GM19463 (cell line): ENCODE results near the gene SP110.
"Not testable (repeated sequence)": the region's sequence is repeated elsewhere in the genome, so short reads cannot be mapped to it uniquely, and the experiment has no call there.

Experiments
- ATAC-seq: cut with Tn5 transposase; IDR thresholded peaks from one replicate; pipeline ENCODE4 v1.9.1; 2021; ENCODE audit warnings: mild to moderate bottlenecking, moderate library complexity; ENCODE audit not compliant: unreplicated experiment

Gene SP110

GRCh38 chr2:230219419-230220331, at the start of gene SP110:
Gene SP110, minus strand, starts transcription at chr2:230219984. Its CDS starts 3,057 bp downstream, at chr2:230216927.
- peak; percentile 85 for ATAC-seq

DNA sequence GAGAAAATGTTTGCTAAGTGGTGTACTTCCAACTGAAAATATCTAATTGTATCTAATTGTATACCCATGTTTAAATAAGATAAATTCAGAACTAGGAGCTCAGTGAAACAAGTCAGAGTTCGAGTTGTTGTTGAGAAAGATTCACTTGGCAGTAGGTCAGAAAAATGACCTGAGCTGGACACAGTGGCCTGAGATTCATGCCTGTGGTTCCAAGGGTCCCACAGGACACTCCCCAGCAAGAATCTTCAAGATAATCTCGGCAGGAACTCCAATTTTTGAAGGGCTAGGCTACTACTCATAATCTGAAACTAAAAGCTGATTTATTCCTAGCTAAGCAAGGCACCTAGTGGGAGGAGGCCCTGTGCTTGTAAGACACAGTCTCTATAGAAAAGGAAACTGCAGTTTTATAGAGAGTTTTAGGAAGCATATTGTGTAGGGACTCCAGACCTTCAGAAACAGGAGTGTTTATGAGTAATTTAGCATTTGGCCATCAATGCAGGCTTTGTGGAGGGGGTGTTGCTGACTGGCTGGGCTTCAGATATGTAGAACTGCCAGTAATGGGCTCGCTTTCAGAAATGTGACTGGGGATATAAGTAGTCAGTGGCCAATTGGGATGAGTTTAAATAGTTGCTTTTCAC, 48.9 kb upstream of the SP110 start:
- ATAC-seq: peak; percentile 65

DNA sequence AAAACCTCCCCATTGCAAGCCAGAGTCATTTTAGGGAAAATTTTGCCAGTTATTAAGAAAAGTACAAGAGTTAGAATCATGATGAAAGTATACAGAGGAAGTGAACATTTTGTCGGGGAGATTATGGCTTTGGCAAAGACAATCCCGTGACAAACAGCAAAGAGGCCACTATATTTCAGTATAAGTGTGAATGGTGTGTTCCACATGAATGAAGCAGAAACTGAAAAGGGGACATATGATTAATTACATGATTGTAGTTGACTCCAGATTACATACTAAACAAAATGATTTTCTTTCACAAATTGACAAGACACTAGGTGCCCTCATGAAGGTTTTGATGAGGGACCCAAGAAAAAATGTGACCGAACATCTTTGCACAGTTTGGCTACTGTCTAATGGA, 47.8 kb upstream of the SP110 start:
- ATAC-seq: peak; percentile 51

DNA sequence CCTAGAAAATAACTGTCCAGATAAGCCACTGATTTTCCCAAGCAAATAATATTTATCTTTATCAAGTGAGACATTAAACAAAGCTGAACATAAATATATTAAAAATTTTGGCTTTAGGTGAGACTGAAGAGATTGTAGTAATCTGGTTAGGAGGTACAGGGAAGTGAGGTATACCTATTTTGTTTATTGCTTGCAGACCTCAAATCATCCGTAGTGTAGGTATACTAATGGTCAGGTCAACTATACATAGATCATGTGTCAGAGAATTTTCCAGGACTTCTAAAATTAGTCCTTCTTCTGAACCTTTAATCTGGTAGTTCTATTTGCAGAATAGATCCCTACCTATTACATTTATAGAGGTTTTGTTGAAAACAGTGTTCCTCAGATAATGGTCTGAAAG, 47.3 kb upstream of the SP110 start:
- ATAC-seq: peak; percentile 4

DNA sequence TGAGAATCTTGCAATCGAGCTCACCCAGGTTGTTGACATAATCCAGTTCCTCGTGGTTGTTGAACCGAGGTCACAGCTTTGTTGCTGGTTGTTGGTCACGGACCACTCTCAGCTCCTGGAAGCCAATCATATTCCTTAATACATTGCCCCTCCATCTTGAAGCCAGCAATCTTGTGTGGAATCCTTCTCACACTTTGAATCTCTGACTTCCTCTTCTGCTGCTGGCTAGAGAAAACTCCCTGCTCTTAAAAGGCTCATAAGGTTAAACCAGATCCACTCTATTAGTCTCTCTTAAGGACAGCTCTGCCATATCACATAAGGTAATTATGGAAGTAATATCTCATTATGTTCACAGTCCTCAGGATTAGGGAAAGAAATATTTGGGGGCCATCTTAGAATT, 46.9 kb upstream of the SP110 start:
- ATAC-seq: no peak

GRCh38 chr2:230264945-230265344, 45.2 kb upstream of the SP110 start:
- not testable (repeated sequence) for ATAC-seq

- ATAC-seq: no peak
These were observed 42.5 kb upstream of the SP110 start for GRCh38 chr2:230262246-230262645.

GRCh38 chr2:230258483-230258882, 38.7 kb upstream of the SP110 start:
- ATAC-seq: no peak

DNA sequence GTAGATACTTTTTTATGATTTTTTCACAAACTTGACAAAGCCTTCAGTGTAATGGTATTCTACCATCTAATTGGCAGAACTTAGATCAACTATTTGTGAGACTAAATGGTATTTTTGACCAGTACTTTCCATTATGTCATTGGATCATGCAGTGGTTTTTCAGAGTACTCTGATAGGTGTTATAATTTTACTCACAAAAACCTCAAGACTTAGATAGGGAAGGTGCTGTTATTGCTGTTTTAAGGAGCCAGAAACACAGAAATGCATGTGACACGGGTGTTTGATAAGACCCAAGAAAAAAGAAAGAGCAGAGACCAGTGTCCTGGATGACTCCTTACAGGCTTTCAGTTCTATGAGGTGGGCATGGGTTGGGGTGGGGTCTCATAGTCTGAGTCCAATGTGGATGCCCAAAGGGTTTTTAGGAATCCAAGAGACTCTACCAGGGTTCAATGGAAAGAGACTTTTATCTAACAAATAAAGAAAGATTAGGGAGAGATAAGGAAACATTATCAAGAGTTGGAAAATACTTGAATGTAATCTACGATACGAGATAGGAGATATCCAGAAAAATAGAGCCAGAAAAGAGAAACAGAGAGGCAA, 37.0 kb upstream of the SP110 start:
- ATAC-seq: no peak

DNA sequence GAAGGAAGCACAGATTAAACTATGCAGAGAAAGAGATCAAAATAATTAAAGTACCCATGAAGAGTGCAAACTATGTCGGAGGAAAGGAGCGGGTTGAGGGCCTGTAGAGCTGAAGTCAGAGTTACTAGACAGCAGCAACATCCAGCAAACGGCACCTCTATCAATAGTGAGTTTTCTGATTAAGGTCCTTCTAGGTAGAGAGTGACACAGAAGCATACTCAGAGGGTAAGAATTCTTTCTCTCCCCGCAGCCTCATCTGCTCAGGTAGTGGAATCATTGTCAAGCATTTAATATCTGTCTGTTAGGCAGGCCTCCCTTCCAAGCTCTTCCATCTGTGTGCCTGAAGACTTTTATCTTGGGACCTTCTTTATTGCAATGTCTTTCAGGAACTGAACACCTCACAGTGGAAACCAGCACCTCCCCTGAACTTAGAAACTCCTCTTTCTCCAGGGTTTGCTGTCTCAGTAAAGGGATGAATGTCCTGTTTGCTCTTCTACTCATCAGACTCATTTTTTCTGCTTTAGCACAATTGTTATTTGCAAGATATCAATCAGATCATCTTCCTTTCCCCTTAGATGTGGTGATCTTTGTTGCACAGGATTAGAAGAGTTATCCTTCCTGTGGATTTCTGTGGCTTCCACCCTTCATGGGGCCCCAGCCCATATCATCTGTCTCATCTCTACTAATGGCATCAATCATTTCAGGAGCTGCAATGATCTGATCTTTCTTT, 34.5 kb upstream of the SP110 start:
- ATAC-seq: no peak

- ATAC-seq: no peak
These were observed 30.4 kb upstream of the SP110 start for GRCh38 chr2:230250231-230250630.

DNA sequence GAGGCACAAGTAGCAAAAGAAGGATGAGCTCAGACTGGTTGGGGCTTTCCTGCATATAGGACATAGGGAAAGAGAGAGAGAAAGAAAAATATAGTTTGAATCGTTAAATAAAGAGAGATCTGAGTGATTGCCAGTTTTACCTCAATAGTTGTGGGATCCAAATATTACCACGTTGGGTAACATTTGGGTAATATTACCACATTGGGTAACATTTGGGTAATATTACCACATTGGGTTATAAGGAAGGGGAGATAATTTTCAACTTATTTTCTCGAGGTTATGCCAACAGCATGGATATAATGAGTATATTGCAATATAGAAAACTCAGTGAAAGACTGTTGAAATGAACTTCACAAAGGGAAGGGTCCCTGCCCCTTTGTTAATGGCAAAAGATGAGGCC, 26.4 kb upstream of the SP110 start:
- no peak for ATAC-seq

DNA sequence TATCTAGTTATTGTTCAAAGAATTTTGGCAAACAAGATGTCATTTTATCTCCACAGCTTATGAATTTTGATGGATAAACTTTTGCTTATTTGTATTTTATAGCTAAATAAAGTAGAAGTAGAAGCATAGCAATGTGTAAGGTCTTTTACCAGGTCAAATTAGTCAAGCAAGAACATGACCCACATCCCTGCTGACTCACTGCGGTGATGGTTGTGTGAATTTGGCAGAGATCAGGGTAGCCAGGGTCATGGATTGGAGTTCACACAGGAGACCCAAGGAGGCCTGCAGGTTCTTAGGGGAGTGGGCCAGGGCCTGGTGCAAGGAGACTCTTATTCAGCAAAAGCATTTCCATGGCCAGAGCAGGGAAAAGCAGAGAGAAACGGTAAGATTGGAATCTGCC, 24.4 kb upstream of the SP110 start:
- no peak for ATAC-seq

- ATAC-seq: peak; percentile 74
These were observed 15.1 kb upstream of the SP110 start for GRCh38 chr2:230234845-230235244.

DNA sequence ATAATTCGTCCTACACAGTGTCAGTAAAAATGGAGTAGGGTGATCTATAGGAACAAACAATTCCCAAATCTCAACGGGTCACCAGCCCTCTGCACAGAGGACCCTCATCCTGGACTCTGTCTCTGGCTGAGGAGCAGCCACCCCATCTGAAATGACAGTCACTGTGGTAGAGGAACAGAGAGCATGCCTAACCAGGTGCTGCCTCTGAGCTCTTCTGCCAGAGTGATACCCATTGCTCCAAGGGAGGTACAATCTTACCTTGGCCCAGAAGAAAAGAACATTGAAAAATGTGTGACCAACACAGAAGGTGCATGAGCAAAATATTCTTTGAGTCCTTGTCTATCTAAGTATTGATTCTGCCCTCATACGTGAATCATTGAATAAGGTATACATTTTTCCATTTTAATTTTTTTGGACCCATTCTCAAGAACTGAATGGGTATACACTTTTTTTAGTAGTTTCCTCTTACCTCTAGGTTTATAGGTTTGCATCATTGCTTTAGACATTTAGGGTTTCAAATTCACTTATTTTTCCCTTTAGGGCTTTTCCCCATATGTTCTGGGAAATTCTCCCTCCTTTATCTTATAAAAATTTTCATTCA, 14.4 kb upstream of the SP110 start:
- ATAC-seq: peak; percentile 58

DNA sequence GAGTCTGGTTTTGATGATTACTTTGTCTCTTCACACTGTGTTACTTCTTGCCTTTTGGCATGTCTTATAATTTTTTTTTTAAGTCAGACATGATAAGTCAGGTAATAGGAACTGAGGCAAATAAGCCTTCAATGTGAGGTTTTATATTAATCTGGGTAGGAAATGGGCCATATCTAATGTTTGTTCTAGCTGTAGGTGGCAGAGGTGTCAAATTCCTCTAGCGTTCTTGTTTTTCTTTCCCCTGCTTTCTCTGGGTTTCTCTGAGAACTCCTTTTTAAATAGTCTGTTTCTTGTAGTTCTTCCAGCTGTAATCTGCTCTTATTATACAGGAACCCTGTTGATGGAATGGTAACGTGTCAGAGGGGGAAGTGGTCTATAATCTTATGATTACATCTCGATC, 11.5 kb upstream of the SP110 start:
- no peak for ATAC-seq

GRCh38 chr2:230230496-230231200, 10.9 kb upstream of the SP110 start:
- no peak for ATAC-seq

- ATAC-seq: no peak
These were observed 10.3 kb upstream of the SP110 start for GRCh38 chr2:230230087-230230486.

DNA sequence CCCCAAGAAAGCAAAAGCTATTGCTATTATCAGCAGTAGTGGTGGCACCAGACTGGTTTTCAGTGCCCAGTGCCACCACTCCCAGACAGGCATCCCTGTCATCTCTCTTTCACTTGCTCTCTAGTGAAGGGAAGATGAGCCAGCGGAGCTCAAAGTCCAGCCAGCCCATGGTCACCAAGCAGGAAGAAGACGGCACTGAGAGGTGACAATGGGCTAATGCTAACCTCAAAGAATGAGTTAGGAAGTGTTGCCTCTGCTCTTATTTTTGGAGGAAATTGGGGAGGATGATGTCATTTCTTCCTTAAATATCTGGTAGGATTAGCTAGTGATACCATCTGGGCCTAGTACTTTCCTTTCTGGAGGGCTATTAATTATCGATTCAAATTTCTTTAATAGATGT, 7.4 kb upstream of the SP110 start:
- no peak for ATAC-seq

DNA sequence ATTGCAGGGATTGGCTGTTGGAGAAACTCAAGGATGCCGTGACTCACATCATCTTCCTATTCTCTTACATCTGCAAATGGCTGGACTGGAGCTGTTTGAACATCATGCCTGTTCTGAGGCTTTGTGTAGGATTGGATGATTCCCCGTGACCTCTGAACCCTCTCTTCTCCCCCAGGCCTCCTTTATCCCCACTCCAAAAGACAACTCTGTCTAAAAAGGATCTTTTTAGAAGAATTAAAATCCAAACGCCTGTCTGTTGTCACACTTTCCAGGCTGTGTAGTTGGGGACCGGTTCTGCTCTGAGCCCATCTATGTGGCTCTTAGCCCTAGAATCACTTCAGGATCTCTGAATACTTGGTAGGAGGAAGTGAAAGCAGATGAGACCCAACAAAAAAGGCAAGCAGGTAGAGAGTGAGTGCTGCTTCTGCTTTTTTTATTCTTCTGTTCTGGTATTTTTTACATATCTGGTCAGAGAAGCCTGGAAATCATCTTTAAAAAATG, 6.3 kb upstream of the SP110 start:
- ATAC-seq: peak; percentile 55
